Eye (tissue), 1 donor: ENCODE results near the gene LHFPL3.
A peak's percentile ranks its signal among the peaks of the same experiment; 100 is the strongest.
"Not testable (repeated sequence)": the region's sequence is repeated elsewhere in the genome, so short reads cannot be mapped to it uniquely, and the experiment has no call there.

Source experiments
- DNase-seq: peaks from one replicate; pipeline ENCODE4 v3.0.0-alpha.2; 2015

LHFPL3 gene

DNA sequence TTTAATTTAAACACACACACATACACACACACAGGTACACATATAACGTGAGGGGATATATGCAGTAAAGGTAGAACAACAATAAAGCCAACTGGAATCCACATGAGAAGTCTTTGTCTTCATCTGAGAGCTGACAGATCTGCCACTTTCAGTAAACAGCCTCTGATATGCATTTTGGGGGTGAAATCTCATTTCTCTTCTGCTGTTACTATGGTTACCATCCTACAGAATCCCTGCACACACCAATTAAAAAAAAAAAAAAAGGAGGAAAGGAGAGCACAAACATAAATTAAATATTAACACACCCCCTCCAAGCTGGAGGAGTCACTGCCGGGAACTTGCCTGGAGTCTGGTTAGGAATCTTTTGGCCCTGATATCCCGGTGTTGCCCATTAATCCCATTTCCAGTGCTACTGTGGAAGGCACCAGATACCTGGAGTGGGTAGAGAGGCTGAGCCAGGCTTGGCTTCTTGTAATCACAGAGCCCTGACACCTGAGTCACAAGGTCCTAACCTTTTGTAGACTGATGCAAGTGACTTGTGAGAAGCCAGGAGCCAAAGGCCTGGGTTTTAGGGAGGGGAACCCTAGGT is 169.1 kb downstream of the LHFPL3 start:
- no peak for DNase-seq

DNA sequence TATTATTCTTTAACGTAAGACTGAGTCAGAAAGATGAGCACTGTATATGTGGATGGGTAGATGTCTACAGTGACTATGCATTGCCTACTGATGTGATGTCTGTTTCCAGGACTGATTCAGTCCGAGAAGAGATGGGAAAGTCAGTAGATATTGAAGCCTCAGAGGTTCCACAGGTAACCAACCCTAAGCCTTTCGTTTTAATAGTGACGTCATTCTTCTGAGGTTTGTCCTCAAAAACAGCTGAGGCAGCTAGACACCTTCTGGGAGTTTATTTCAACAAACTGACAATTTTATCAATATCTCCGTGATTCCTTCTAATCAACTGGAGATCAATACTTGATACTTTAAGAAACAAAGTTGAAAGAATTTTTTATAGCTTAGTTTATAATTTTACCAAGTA is 171.6 kb downstream of the LHFPL3 start:
- no peak for DNase-seq

DNA sequence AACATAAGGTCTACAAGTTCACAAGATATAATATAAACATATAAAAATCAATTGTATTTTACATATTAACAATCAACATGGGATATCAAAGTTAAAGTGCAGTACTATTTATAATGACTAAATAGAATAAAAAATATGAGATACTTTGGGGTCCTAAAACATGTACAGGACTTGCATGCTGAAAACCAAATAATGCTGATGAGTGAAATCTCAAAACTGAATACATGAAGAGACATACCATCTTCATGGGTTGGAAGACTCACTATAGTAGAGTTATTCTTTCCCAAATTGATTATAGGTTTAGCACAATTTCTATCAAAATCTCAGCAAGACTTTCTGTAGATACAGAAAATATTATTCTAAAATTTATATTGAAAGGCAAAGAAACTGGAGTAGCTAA is 181.5 kb downstream of the LHFPL3 start:
- no peak for DNase-seq

DNA sequence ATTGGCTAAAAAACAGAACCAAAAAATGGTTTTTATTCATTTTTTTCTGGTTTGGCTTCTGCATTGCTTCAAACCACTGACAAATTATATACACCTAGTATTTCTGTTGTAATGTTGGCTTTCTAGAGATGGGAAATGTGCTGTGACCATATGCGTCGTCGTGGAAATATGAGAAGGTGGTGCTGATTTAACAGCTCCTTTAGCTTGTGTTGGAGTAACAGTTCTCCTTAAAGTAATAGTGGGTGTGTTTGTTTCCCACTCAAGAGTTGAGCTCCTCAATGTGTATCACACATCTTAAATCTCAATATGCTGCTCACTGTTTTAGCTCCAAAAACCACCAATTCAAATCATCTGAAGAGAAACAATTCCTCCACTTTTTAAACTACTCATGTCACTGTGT is 196.4 kb downstream of the LHFPL3 start:
- no peak for DNase-seq

DNA sequence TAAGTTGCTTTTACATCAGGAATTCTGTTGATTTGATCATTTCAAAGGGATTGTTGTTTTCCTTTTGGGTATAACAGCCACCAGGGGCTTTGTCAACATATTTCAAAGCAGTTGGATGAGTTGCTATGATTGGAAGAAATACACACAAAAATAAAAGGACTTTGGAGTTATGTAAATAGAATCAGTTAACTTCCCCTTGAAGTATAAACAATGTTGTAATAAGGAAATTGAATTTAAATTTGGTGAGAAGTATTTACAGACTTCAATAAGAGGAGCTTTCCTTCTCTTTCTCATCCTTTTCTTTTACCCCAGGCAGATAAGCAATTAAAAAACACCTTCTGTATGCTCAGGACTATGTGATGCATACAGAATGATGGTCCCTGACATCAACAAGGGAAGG is 199.7 kb downstream of the LHFPL3 start:
- no peak for DNase-seq

DNA sequence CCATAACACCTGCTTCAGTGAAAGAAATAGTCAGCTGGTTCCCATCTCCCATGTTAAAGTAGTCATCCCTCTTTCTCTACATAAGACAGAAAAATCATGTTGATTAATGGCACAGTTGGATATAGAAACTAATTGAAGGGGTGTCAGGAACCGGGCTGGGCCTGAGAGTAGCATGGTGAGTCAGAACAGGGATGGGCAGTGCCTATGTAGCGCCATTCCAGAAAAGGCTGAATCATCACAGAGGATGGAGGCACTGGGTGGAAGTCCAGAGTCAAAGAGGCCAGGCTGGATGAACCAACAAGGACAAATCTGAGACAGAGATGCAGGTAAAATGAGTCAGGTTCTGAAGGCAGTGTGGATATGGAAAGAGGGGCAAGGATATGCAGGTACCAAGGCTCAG is 201.2 kb downstream of the LHFPL3 start:
- no peak for DNase-seq

DNA sequence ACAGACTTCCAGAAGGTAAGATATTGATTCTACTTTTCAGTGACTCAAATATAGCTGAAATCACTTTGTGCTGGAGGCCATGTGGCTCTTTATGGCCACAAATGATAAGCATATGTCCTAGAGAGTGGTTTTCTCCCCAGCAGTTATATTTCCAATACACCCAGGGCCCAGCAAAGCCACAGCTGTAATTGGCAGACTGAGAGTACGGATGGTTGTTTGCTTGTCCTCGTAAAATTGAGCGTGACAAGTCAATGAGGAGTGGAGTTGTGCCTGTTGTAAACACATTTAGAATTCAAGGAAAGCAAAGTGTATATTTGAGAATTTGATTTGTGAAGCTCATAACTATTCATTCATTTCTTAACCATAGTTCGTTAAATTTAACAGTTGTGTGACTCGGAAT is 201.8 kb downstream of the LHFPL3 start:
- no peak for DNase-seq

DNA sequence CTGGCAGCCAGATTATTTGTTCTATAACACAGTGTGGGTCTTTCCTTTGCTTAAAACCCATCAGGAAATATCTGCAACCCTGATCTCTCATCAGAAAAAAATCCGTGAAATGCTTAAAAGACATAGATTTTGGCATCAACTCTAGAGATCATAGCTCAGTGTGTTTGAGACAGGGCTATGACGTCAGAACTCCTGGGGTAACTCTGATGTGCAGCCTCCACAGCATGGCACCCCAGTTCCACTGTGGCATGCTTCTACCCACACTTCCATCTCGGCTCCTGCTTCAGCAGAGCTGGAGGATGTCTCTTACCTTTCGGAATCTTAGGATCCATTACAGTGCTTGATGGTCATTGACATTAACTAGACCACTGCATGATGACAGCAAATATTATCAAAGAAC is 205.7 kb downstream of the LHFPL3 start:
- no peak for DNase-seq

DNA sequence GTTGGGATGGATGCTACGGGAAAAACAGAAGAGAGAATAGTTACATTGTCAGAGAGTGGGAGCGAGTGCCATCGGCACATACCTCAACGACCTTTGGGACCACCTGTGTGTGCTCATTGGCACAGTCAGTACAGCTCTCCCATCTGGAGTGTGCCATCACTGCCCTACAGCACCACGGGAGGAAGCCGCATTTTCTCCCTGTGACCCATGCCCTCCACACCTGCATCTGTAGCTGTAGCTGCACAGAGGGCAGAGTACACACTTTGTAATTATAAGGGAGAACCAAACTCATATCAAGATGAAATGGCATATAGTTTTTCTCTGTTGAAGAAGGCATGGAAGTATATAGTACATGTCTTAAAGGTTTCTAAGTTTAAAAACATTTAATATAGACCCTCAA is 207.4 kb downstream of the LHFPL3 start:
- DNase-seq: no peak

DNA sequence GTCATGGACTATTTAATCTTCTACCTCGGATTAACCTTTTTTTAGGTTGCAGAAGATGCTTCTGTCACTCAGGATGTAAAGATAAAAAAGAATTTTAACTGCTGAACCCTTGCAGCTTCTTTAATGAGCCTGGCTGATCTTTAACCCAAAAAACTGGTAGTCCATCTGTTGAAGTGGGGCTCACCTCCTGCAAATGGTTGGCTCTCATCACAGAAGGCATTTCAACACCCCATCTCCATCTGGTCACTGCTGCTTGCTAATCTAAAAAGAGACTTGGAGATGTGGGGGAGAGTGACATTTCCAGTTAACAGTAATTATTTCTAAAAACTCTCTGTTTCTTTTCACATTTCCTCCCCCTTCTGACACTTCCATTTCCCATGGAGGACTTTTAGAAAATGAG is 208.6 kb downstream of the LHFPL3 start:
- no peak for DNase-seq

DNA sequence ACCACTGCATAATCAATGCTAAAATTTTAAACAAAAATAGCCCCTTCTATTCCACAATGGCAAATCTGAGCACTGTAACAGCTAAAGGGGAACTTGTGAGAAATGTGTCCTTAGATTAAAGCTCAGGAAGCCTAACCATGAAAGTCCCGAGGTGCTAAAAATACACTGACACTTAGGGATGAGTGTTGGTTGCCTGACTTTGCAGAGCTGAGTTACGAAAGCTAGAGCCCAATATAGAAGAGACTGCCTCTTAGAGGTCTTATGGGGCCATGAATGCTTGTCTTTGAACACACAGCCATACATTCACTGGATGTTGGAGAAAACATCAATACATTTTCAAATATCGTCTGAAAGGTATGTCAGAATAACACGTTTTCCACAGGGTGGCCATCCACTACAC is 209.7 kb downstream of the LHFPL3 start:
- no peak for DNase-seq

DNA sequence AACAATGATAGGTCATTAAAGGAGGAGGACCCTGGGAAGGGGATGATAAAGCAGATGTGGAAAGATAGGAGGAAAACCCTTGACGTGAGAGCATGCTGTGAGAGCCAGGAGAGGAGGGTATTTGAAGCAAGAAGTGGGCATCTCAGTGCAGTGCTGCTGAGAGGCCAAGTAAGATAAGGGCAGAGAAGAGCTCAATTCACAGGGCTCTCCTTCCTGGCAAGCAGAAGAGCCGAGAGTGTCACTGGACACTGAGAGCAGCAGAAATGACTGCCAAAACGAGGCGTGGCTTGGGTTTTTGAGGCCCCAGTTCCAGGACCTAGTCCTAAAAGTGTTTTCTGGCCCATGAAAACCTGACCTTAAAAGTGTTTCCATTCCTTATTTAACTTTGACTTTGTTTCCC is 213.5 kb downstream of the LHFPL3 start:
- DNase-seq: no peak

DNA sequence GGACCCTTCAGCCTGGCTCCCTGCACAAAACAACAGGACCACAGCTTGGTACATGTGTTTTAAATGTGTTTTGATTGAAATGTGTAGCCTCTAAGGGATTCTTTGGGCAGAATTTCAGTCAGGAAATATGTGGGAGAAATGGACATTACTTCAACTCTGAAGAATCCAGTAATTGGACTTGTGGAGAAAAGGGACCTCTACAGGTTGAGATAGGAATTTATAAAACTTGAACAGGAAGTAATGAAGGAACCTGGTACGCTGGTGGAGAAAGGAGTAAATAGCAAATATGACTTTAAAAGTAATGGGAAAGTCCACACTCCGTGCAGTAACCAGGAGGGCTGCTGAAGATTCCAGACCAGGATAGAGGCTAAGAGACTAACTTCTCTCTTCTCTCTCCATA is 220.5 kb downstream of the LHFPL3 start:
- peak; percentile 11 for DNase-seq

DNA sequence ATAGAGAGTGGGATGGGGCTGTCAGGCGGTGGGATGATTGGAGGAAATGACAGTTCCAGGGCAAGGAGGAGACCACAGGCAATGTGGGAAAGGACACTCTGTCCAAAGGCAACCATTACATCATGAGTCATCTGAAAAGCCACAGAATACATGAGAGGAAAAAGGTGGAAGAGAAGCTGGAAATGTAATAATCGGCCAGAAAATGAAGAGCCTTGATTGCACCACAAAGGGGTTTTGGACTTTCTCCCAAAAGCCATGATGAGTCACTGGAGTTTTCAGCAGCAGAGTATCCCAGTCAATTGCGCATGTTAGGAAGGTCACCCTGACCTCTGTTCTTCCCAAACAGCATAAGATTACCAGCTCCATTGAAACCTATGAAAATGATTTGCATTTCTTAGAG is 222.0 kb downstream of the LHFPL3 start:
- no peak for DNase-seq

DNA sequence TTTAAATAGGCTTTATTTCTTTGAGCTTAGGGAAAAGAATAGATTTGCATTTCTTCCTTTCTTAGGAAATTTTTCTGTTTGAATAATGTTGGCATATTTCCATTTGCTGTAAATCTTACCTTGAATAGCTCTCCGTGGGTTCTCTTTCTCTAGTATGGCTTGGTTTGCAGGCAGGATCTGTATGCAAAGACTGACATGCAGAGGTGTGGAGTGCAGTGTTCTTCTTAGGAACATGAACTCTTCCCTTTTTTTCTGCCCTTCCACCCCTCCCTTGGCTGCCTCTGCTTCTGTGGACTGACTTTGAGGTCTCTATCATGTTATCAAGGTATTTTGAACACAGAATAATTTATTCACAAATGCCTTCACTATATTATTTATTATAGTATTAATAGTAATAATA is 222.8 kb downstream of the LHFPL3 start:
- DNase-seq: no peak

DNA sequence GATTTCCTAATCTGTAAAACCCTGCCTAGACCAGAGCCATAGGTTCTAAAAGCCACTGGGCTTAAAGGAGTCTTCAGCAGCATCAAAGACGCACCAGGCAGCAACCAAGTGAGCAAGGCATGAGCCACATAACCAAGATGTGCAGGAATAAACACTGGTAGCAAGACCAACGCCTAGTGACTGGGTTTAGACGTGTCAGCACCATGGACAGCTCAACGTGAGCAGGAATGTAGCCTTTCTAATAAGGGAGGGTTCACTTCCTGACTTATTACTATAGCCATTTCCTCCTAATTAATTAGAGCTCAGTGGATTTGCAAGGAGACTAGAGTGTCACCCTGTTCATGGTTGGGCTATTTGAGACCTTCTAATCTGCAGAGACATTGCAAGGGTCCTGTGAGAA is 223.7 kb downstream of the LHFPL3 start:
- peak; percentile 87 for DNase-seq

DNA sequence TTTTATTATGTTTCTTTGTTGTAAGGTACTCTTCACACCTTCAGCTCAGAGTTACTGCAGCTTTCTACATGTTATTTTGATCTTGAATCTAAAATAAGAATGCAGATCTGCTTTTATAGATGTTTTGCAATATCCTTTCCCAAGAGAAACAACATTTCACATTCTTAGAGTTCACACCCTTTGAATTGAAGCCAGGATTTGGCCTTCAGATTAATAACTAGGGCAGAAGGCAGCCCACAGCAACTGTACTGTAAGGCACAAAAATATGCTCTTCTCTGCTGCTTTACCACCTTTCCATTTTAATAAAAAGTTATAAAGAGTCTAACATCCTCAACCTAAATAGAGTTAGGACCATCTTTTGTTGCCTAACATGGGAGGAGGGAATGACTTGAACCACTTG is 224.7 kb downstream of the LHFPL3 start:
- no peak for DNase-seq

DNA sequence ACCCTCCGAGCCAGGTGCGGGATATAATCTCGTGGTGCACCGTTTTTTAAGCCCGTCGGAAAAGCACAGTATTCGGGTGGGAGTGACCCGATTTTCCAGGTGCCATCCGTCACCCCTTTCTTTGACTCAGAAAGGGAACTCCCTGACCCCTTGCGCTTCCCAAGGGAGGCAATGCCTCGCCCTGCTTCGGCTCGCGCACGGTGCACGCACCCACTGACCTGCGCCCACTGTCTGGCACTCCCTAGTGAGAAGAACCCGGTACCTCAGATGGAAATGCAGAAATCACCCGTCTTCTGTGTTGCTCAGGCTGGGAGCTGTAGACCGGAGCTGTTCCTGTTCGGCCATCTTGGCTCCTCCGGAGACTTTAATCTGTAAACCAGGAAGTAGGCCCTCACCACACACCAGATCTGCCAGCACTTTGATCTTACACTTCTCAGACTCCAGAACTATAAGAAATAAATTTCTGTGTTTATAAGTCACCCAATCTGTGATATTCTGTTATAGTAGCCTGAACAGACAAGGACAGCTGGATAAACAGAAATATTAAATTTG is 235.0 kb downstream of the LHFPL3 start:
- DNase-seq: not testable (repeated sequence)

DNA sequence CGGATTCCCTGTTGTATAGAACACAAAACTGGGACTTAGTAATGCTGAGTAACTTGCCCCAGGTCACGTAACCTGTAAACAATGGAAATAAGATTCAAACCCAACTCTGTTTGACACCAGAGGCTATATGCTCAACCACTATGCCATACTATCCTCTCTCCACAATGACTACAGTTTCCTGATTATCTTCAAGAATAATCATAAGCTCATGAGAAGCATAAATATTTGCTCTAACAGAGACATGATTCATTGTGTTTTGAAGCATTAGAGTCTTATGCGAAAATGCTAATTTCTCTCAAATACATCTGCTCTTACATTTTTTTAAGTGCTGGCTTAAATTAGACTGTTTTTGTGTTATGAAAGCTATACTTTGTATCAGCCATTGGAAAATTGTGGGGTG is 241.3 kb downstream of the LHFPL3 start:
- no peak for DNase-seq

DNA sequence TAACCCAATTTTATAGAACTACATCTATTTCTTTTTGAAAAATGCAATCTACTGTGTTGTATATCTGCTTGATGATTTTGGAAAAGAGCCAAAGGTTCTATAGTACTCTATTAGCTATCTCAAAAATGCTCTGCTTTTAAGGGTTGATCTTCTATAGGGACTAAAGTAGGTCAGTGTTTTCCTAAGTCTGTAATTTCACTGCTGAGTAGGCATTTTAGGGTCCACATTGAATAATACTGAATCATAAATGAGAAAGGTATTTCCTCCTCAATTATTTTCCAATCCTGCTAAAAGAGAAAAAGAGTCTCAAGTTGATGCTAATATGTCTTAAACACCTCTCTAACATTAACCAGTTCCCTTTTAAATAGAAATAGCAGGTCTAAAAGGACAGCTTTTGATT is 244.2 kb downstream of the LHFPL3 start:
- no peak for DNase-seq

DNA sequence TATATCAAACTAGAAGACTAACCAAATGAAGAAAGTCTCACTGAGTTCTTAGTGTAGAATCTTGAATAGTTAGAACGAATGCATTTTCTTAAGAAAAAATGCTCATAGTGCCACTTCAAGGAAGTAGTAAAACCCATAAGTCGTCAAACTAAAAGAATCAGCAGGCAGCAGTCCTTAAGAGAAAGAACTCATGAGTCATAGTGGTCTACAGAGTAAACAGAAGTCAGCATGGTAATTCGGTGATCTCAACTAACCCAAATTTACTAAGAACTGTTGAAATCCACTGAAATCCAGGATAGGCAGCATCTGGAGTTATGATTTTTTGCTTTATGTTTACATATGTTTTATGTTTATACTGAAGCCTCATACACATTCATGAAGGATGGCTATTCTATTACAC is 256.2 kb downstream of the LHFPL3 start:
- DNase-seq: no peak

DNA sequence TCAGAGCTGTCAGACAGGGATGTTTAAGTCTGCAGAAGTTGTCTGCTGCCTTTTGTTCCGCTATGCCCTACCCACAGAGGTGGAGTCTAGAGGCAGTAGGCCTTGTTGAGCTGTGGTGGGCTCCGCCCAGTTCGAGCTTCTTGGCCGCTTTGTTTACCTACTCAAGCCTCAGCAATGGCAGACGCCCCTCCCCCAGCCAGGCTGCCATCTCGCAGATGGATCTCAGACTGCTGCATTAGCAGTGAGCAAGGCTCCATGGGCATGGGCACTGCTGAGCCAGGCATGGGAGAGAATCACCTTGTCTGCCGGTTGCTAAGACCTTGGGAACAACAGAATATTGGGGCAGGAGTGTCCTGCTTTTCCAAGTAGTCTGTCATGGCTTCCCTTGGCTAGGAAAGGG is 267.2 kb downstream of the LHFPL3 start:
- DNase-seq: not testable (repeated sequence)

DNA sequence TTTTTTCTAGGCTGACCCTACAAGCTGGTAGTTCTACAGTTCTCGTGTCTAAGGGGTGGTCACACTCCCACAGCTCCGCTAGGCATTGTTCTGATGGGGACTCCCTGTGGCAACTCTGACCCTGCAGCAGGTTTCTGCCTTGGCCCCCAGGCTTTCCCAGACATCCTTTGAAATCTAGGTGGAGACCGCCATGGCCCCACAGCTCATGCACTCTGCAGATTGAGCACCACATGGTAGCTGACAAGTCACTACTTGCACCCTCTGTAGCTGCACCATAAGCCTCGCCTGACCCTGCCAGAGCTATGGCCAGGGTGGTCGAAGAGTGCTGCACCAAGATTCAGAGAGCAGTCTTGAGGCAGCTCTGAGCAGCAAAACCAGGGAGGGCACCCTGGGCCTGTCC is 275.6 kb downstream of the LHFPL3 start:
- DNase-seq: no peak

DNA sequence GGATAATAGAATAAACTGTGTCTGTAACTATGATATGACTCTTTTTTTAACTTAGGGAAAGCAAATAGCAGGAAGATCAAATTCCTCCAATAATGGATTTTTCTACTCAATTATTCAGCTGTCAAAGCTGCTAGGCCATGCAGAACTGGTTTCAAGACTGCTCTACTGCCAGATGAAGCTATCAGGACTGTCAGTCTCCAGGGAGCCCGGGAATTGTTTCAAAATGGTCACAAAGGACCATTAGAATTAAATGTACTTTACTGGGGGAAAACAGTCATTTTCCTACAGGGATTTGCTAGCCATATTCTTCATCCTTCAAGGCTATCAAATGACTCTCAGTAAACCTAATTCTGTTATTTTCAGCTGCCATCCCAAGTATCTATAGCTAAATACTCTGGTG is 276.3 kb downstream of the LHFPL3 start:
- DNase-seq: peak; percentile 77

DNA sequence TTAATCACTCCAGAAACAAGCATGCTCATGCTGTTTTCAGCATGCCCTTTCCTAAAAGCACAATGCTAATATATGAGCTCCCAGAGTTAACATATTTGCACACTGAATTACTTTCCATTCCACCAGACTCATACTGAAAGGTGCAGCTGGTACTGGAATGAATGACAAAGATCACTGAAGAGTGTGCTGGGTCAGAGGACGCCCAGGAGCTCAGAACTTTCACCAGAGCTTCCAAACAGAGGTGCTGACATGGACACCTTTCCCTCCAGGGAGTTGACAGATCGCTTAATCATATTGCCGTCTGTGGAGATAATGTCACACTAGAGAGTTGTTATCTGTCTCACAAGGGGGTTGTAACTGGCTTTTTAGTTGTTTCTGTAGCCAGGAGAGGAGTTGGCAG is 292.9 kb downstream of the LHFPL3 start:
- no peak for DNase-seq

DNA sequence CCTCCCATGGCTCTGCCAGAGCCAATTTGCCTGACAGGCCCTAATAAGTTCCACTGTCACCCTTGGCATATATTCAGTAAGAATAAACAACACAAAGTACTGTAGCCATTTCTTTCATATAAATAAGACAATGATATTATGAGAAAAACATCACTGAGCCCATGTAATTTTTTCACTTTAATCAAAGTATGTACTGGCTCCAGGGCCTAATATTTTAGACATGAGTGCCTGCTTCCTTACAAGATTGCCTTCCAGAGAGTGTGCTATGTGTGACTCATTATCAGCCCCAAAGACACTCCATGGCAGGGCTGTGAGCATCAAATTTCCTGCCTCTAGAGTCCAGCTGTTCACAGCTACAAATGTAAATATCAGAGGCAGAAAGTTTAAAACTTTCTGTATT is 297.6 kb downstream of the LHFPL3 start:
- no peak for DNase-seq
